Measurements from ENCODE around the gene ZNF189.
A peak's percentile ranks its signal among the peaks of the same experiment; 100 is the strongest.

The ZNF189 gene

GRCh38 chr9:101421653-101422065 lies 23.0 kb downstream of the ZNF189 start:
- no peak for DNase-seq

GRCh38 chr9:101427358-101427757 lies 28.7 kb downstream of the ZNF189 start:
- no peak for DNase-seq

GRCh38 chr9:101427957-101428655 lies 29.5 kb downstream of the ZNF189 start:
- no peak for DNase-seq

GRCh38 chr9:101428909-101429308 lies 30.3 kb downstream of the ZNF189 start:
- DNase-seq: no peak

GRCh38 chr9:101429736-101430135 lies 31.1 kb downstream of the ZNF189 start:
- DNase-seq: no peak

- DNase-seq: no peak
Observed at GRCh38 chr9:101432171-101432570, 33.5 kb downstream of the ZNF189 start.

GRCh38 chr9:101432740-101433139 lies 34.1 kb downstream of the ZNF189 start:
- no peak for DNase-seq

- DNase-seq: no peak
Observed at GRCh38 chr9:101433229-101433628, 34.6 kb downstream of the ZNF189 start.

GRCh38 chr9:101434998-101435397 lies 36.3 kb downstream of the ZNF189 start:
- DNase-seq: no peak

GRCh38 chr9:101435601-101436079 lies 37.0 kb downstream of the ZNF189 start, which contains the start of gene ALDOB:
Gene ALDOB, minus strand, starts transcription at chr9:101435774. Its CDS starts 4,887 bp downstream, at chr9:101430887.
- DNase-seq: no peak

GRCh38 chr9:101437806-101438232 lies 39.2 kb downstream of the ZNF189 start:
- DNase-seq: no peak

GRCh38 chr9:101438523-101438922 lies 39.9 kb downstream of the ZNF189 start:
- no peak for DNase-seq

GRCh38 chr9:101440714-101441230 lies 42.1 kb downstream of the ZNF189 start:
- DNase-seq: no peak

GRCh38 chr9:101442318-101442717 lies 43.7 kb downstream of the ZNF189 start:
- no peak for DNase-seq

GRCh38 chr9:101442736-101443135 lies 44.1 kb downstream of the ZNF189 start:
- DNase-seq: no peak

- DNase-seq: no peak
Observed at GRCh38 chr9:101443364-101443771, 44.7 kb downstream of the ZNF189 start.

- no peak for DNase-seq
Observed at GRCh38 chr9:101445353-101446029, 46.8 kb downstream of the ZNF189 start.

GRCh38 chr9:101446732-101447131 lies 48.1 kb downstream of the ZNF189 start:
- DNase-seq: no peak

- no peak for DNase-seq
Observed at GRCh38 chr9:101448680-101449070, 50.0 kb downstream of the ZNF189 start.

GRCh38 chr9:101449071-101449721 lies 50.5 kb downstream of the ZNF189 start:
- DNase-seq: peak; percentile 10 to 19 (median 17)

- no peak for DNase-seq
Observed at GRCh38 chr9:101450931-101451330, 52.3 kb downstream of the ZNF189 start.

GRCh38 chr9:101451498-101451897 lies 52.8 kb downstream of the ZNF189 start:
- DNase-seq: no peak

Data from T-helper 1 cell (primary cell).